Loucy (cell line): ENCODE measurements around the gene GNB1L.

Experiments
- EZH2phosphoT487 ChIP-seq: fragments of 200-600 bp; IDR thresholded peaks from 2 replicates; pipeline ENCODE4 v1.6.1; 2018; ENCODE audit warnings: antibody characterized with exemption, mild to moderate bottlenecking, moderate library complexity, borderline replicate concordance
- TF ChIP-seq, protein P1 (sequence below): fragments of 200-600 bp; sonication (generic); conservative IDR thresholded peaks from 2 replicates; pipeline ENCODE4 v1.5.1; 2014; ENCODE audit warnings: mild to moderate bottlenecking, antibody characterized with exemption, low read length

DNA sequence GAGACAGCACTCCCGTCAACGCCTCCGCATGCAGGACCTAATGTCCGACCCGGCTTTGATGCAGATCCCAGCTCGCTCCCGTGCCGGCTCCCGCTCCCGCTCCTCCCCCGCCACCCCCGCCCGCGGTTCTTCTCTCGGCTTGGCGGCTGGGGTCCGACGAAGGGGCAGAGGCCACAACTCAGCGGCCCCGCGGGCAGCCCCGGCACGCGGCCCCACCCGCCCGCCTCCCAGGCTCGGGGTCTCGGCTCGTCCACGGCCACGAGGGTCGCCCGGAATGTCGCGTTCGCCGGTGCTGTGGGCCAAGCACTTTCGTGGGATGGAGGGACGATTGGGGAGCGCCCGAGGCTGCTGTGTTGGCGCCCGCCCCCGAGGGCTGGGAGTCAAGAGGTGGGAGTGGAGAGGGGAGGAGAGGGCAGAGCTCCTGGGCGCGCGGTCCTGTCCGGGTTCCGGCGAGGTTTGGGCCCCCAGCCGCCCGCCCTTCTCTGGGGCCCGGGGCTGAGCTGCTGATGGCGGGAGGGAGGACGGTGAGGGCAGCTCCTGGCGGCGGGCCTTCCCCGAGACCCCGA, 99.4 kb downstream of the GNB1L start:
- TF ChIP-seq, protein P1, sequence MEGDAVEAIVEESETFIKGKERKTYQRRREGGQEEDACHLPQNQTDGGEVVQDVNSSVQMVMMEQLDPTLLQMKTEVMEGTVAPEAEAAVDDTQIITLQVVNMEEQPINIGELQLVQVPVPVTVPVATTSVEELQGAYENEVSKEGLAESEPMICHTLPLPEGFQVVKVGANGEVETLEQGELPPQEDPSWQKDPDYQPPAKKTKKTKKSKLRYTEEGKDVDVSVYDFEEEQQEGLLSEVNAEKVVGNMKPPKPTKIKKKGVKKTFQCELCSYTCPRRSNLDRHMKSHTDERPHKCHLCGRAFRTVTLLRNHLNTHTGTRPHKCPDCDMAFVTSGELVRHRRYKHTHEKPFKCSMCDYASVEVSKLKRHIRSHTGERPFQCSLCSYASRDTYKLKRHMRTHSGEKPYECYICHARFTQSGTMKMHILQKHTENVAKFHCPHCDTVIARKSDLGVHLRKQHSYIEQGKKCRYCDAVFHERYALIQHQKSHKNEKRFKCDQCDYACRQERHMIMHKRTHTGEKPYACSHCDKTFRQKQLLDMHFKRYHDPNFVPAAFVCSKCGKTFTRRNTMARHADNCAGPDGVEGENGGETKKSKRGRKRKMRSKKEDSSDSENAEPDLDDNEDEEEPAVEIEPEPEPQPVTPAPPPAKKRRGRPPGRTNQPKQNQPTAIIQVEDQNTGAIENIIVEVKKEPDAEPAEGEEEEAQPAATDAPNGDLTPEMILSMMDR, result no peak
- no peak for TF ChIP-seq EZH2phosphoT487
